ENCODE results near the gene PDCD1.
A peak's percentile ranks its signal among the peaks of the same experiment; 100 is the strongest.

The PDCD1 gene

GRCh38 chr2:241865416-241865956, 6.8 kb upstream of the PDCD1 start:
- DNase-seq (ENCODE audit: low read depth) = no peak

GRCh38 chr2:241864850-241865213, 6.1 kb upstream of the PDCD1 start:
- DNase-seq (ENCODE audit: low read depth) = no peak

- DNase-seq (ENCODE audit: low read depth) = no peak
Measured at GRCh38 chr2:241864168-241864849, 5.6 kb upstream of the PDCD1 start.

- DNase-seq (ENCODE audit: low read depth) = peak; percentile 68
Measured at GRCh38 chr2:241863536-241863954, 4.9 kb upstream of the PDCD1 start.

- no peak for DNase-seq (ENCODE audit: low read depth)
Measured at GRCh38 chr2:241862775-241863535, 4.3 kb upstream of the PDCD1 start.

- no peak for DNase-seq (ENCODE audit: low read depth)
Measured at GRCh38 chr2:241862093-241862492, 3.4 kb upstream of the PDCD1 start.

- DNase-seq (ENCODE audit: low read depth) = no peak
Measured at GRCh38 chr2:241861264-241861663, 2.6 kb upstream of the PDCD1 start.

- no peak for DNase-seq (ENCODE audit: low read depth)
Measured at GRCh38 chr2:241860184-241861078, 1.7 kb upstream of the PDCD1 start.

- DNase-seq (ENCODE audit: low read depth) = peak; percentile 68
Measured at GRCh38 chr2:241859436-241860183, 916 bp upstream of the PDCD1 start.

GRCh38 chr2:241859017-241859435, 332 bp upstream of the PDCD1 start:
- DNase-seq (ENCODE audit: low read depth) = no peak

GRCh38 chr2:241857572-241858121, 1.0 kb downstream of the PDCD1 start:
- no peak for DNase-seq (ENCODE audit: low read depth)

- no peak for DNase-seq (ENCODE audit: low read depth)
Measured at GRCh38 chr2:241857041-241857541, 1.6 kb downstream of the PDCD1 start.

GRCh38 chr2:241855888-241856422, 2.7 kb downstream of the PDCD1 start:
- DNase-seq (ENCODE audit: low read depth) = no peak

- no peak for DNase-seq (ENCODE audit: low read depth)
Measured at GRCh38 chr2:241855245-241855887, 3.3 kb downstream of the PDCD1 start.

- no peak for DNase-seq (ENCODE audit: low read depth)
Measured at GRCh38 chr2:241854342-241855244, 4.1 kb downstream of the PDCD1 start.

- no peak for DNase-seq (ENCODE audit: low read depth)
Measured at GRCh38 chr2:241853651-241854341, 4.9 kb downstream of the PDCD1 start.

- DNase-seq (ENCODE audit: low read depth) = no peak
Measured at GRCh38 chr2:241852981-241853631, 5.6 kb downstream of the PDCD1 start.
